GM06990 (cell line): Measurements from ENCODE around the gene FZD7.

Experiments
- DNase-seq: peaks from one replicate; pipeline ENCODE4 v3.0.0-alpha.2; 2011; ENCODE audit not compliant: insufficient read length; ENCODE audit errors: extremely low read depth
- H3K27me3 ChIP-seq: replicated peaks from 2 replicates; pipeline ENCODE4 v1.6.0; 2011; ENCODE audit warnings: low read length; ENCODE audit not compliant: control insufficient read depth, insufficient read depth
- H3K36me3 ChIP-seq: 2 replicates; pipeline ENCODE4 v1.5.1; 2011; ENCODE audit warnings: low read length; ENCODE audit not compliant: control insufficient read depth, insufficient read depth
- H3K4me3 ChIP-seq: replicated peaks from 2 replicates; pipeline ENCODE4 v1.5.1; 2011; ENCODE audit warnings: low read depth, mild to moderate bottlenecking, control low read depth, low read length
- TF ChIP-seq, protein P1 (sequence below): IDR thresholded peaks from 2 replicates; pipeline ENCODE4 v1.5.1; 2011; ENCODE audit warnings: low read length, control low read depth, mild to moderate bottlenecking, inconsistent platforms; ENCODE audit not compliant: insufficient read depth, poor library complexity, severe bottlenecking

Gene FZD7

GRCh38 chr2:202034249-202035088 is 814 bp downstream of the FZD7 start:
- Histone ChIP-seq H3K36me3 (no peaks in the 10 kb centered on the region), H3K27me3 (no peaks in the 10 kb centered on the region; the same call in 1 of the 2 replicates), H3K4me3 (peak overlapping the region; percentile 62)
- peak; percentile 47 for DNase-seq
- TF ChIP-seq, protein P1, sequence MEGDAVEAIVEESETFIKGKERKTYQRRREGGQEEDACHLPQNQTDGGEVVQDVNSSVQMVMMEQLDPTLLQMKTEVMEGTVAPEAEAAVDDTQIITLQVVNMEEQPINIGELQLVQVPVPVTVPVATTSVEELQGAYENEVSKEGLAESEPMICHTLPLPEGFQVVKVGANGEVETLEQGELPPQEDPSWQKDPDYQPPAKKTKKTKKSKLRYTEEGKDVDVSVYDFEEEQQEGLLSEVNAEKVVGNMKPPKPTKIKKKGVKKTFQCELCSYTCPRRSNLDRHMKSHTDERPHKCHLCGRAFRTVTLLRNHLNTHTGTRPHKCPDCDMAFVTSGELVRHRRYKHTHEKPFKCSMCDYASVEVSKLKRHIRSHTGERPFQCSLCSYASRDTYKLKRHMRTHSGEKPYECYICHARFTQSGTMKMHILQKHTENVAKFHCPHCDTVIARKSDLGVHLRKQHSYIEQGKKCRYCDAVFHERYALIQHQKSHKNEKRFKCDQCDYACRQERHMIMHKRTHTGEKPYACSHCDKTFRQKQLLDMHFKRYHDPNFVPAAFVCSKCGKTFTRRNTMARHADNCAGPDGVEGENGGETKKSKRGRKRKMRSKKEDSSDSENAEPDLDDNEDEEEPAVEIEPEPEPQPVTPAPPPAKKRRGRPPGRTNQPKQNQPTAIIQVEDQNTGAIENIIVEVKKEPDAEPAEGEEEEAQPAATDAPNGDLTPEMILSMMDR: no peak

GRCh38 chr2:202035089-202035940 is 1.7 kb downstream of the FZD7 start:
- Histone ChIP-seq H3K36me3 (no peaks in the 10 kb centered on the region), H3K27me3 (no peaks in the 10 kb centered on the region; the same call in 1 of the 2 replicates), H3K4me3 (peak overlapping the region; percentile 62; the same call in 1 of the 2 replicates)
- DNase-seq: peak; percentile 26
- TF ChIP-seq, protein P1: peak; percentile 17

- no peak for DNase-seq
Observed at GRCh38 chr2:202035941-202036372, 2.3 kb downstream of the FZD7 start.

GRCh38 chr2:202036601-202037037 is 3.0 kb downstream of the FZD7 start:
- no peak for DNase-seq
- Histone ChIP-seq H3K36me3 (no peaks in the 10 kb centered on the region), H3K27me3 (no peaks in the 10 kb centered on the region; the same call in 1 of the 2 replicates), H3K4me3 (no peak overlapping the region)
- TF ChIP-seq, protein P1: no peak

More at GRCh38 chr2:202035941-202036372, 2.3 kb downstream of the FZD7 start:
- Histone ChIP-seq H3K27me3 (no peaks in the 10 kb centered on the region; the same call in 1 of the 2 replicates), H3K36me3 (no peaks in the 10 kb centered on the region), H3K4me3 (no peak overlapping the region)
- TF ChIP-seq, protein P1: no peak

DNA sequence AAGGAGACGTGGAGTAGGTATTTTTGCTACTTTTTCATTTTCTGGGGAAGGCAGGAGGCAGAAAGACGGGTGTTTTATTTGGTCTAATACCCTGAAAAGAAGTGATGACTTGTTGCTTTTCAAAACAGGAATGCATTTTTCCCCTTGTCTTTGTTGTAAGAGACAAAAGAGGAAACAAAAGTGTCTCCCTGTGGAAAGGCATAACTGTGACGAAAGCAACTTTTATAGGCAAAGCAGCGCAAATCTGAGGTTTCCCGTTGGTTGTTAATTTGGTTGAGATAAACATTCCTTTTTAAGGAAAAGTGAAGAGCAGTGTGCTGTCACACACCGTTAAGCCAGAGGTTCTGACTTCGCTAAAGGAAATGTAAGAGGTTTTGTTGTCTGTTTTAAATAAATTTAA is 3.4 kb downstream of the FZD7 start:
- Histone ChIP-seq H3K4me3 (no peak overlapping the region), H3K27me3 (no peaks in the 10 kb centered on the region; the same call in 1 of the 2 replicates), H3K36me3 (no peaks in the 10 kb centered on the region)
- no peak for DNase-seq
- TF ChIP-seq, protein P1: no peak
